ENCODE results near the gene ZNF577.

DNA sequence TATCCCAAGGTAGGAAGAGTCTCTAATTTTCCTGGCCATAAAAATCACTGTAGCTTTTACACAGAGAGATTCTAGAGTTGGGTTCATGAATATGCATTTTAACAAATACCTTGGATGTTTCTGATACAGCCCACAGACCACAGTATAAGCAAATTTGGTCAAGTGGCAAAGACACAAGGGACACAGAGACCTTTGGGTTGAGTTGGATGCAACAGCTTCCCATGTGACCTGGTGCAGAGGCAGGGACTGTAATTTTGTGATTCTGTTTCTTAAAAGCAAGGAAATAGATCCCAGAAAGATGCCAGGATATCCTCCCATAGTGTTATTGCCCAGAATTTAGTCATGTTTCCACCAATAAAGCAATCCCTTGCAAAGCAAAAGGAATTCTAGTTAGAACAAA, 65.8 kb downstream of the ZNF577 start:
- TF ChIP-seq, protein P1, sequence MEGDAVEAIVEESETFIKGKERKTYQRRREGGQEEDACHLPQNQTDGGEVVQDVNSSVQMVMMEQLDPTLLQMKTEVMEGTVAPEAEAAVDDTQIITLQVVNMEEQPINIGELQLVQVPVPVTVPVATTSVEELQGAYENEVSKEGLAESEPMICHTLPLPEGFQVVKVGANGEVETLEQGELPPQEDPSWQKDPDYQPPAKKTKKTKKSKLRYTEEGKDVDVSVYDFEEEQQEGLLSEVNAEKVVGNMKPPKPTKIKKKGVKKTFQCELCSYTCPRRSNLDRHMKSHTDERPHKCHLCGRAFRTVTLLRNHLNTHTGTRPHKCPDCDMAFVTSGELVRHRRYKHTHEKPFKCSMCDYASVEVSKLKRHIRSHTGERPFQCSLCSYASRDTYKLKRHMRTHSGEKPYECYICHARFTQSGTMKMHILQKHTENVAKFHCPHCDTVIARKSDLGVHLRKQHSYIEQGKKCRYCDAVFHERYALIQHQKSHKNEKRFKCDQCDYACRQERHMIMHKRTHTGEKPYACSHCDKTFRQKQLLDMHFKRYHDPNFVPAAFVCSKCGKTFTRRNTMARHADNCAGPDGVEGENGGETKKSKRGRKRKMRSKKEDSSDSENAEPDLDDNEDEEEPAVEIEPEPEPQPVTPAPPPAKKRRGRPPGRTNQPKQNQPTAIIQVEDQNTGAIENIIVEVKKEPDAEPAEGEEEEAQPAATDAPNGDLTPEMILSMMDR (conservative IDR thresholded peaks at IDR 0.05) = no peak
- no peak for TF ChIP-seq ZFX (IDR thresholded peaks at IDR 0.05)
